PC-9 (cell line): Measurements from ENCODE around the gene TRIO.

Source experiments
- EZH2 ChIP-seq: fragments of 200-600 bp; sonication (generic); IDR thresholded peaks from 2 replicates; pipeline ENCODE4 v1.8.0; 2017; ENCODE audit warnings: antibody characterized with exemption, low read depth
- TF ChIP-seq, protein P1 (sequence below): fragments of 200-600 bp; sonication (generic); conservative IDR thresholded peaks from 2 replicates; pipeline ENCODE4 v1.6.1; 2017; ENCODE audit warnings: mixed run types, antibody characterized with exemption, mild to moderate bottlenecking, moderate library complexity

DNA sequence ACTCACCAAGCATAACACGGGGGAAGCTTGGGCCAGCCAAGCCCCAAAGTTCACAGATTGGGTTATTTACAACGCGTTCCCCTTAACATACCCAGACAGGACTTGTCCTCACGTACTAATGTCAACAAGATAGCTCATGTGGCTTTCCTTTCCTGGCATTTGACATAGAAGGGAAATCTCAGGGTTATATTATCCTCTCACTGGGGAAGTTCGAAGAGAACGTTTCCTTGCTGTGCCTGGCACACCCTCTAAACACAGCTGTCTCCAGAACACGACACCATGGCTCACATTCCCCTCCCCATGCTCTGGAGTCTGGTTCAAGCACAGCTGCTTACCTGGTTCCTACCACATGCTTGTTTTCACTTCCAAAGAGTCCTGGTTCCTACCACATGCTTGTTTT is 391.6 kb downstream of the TRIO start:
- TF ChIP-seq, protein P1, sequence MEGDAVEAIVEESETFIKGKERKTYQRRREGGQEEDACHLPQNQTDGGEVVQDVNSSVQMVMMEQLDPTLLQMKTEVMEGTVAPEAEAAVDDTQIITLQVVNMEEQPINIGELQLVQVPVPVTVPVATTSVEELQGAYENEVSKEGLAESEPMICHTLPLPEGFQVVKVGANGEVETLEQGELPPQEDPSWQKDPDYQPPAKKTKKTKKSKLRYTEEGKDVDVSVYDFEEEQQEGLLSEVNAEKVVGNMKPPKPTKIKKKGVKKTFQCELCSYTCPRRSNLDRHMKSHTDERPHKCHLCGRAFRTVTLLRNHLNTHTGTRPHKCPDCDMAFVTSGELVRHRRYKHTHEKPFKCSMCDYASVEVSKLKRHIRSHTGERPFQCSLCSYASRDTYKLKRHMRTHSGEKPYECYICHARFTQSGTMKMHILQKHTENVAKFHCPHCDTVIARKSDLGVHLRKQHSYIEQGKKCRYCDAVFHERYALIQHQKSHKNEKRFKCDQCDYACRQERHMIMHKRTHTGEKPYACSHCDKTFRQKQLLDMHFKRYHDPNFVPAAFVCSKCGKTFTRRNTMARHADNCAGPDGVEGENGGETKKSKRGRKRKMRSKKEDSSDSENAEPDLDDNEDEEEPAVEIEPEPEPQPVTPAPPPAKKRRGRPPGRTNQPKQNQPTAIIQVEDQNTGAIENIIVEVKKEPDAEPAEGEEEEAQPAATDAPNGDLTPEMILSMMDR, result no peak
- TF ChIP-seq EZH2, result no peak
